Fibroblast of mammary gland (primary cell): ENCODE results near the gene ARL6IP5.

Experiments
- DNase-seq: peaks from one replicate; pipeline ENCODE4 v3.0.0-alpha.2; 2010; ENCODE audit warnings: low read depth
- H3K4me3 ChIP-seq: 2 replicates; pipeline ENCODE4 v1.5.1; 2011; ENCODE audit warnings: low read depth, mild to moderate bottlenecking, low read length, moderate library complexity; ENCODE audit not compliant: control insufficient read depth
- TF ChIP-seq, protein P1 (sequence below): conservative IDR thresholded peaks from 2 replicates; pipeline ENCODE4 v1.5.1; 2011; ENCODE audit warnings: low read depth, low read length, inconsistent platforms; ENCODE audit not compliant: control insufficient read depth, insufficient read depth

The ARL6IP5 gene

GRCh38 chr3:69130689-69131088 lies 46.0 kb downstream of the ARL6IP5 start:
- H3K4me3 ChIP-seq, result no peak overlapping the region
- no peak for DNase-seq
- TF ChIP-seq, protein P1, sequence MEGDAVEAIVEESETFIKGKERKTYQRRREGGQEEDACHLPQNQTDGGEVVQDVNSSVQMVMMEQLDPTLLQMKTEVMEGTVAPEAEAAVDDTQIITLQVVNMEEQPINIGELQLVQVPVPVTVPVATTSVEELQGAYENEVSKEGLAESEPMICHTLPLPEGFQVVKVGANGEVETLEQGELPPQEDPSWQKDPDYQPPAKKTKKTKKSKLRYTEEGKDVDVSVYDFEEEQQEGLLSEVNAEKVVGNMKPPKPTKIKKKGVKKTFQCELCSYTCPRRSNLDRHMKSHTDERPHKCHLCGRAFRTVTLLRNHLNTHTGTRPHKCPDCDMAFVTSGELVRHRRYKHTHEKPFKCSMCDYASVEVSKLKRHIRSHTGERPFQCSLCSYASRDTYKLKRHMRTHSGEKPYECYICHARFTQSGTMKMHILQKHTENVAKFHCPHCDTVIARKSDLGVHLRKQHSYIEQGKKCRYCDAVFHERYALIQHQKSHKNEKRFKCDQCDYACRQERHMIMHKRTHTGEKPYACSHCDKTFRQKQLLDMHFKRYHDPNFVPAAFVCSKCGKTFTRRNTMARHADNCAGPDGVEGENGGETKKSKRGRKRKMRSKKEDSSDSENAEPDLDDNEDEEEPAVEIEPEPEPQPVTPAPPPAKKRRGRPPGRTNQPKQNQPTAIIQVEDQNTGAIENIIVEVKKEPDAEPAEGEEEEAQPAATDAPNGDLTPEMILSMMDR, result no peak

- no peak overlapping the region for H3K4me3 ChIP-seq
- TF ChIP-seq, protein P1, result no peak
- DNase-seq, result no peak
Observed at GRCh38 chr3:69137005-69137404, 52.3 kb downstream of the ARL6IP5 start.

GRCh38 chr3:69137412-69137811 lies 52.7 kb downstream of the ARL6IP5 start:
- TF ChIP-seq, protein P1, result no peak
- H3K4me3 ChIP-seq, result no peak overlapping the region
- no peak for DNase-seq

GRCh38 chr3:69141313-69141712 lies 56.6 kb downstream of the ARL6IP5 start:
- no peak overlapping the region for H3K4me3 ChIP-seq
- DNase-seq, result no peak
- TF ChIP-seq, protein P1, result no peak

DNA sequence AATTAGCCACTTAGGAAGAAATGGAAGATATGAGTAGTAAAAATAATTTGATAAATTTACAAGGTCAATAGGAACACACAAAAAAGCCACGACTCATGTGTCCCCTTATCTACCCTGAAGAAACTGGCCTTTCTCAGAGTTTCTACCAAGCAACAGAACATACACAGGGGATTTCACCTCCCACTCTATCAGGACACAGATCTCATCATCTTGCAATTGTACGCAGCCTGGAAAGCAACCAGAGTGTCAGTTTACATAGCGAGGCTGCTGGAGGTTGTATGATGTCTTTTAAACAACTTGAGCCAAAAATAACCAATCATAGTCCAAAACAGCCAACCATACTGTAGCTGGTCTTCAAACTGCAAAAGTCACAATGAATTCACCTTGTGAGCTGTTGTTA lies 57.4 kb downstream of the ARL6IP5 start:
- peak; percentile 69 for DNase-seq
- TF ChIP-seq, protein P1, result no peak
- no peak overlapping the region for H3K4me3 ChIP-seq

- no peak for DNase-seq
- TF ChIP-seq, protein P1, result no peak
- H3K4me3 ChIP-seq, result no peak overlapping the region
Observed at GRCh38 chr3:69142797-69143454, 58.2 kb downstream of the ARL6IP5 start.

DNA sequence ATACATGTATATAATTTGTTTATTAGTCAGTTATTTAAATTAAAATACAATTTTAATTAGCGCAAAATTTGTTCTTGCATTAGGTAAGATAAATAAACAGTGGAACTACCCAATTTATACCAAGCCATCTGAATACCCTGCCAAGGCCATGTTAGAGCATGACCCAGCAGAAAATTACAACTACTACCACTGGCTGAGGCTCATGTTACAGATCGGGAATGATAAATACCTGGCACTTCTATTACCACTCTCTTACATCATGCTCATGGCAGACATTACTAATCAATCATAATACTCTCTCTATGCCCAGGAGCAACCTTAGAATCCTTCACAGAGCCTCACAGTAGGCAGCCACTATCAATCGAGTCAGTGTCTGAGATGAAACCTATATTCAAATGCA lies 58.9 kb downstream of the ARL6IP5 start:
- TF ChIP-seq, protein P1, result no peak
- no peak overlapping the region for H3K4me3 ChIP-seq
- DNase-seq, result peak; percentile 22
